K562 (cell line): ENCODE data around the gene USP43. TPM values are rescaled to one million over a fixed set of nuclear protein-coding genes. Genes with fewer than 3 reads are reported as not detected.
"Not testable (repeated sequence)": the region's sequence is repeated elsewhere in the genome, so short reads cannot be mapped to it uniquely, and the experiment has no call there.

ENCODE experiments used
- ATAC-seq: fragments of 200-7000 bp; cut with Tn5 transposase; 3 replicates; pipeline ENCODE4 v1.9.1; 2020; ENCODE audit warnings: moderate library complexity
- BruUV-seq: library from RNA; stranded (reverse); fragments of 400-500 nt; replicated peaks from 2 replicates; lab custom pipeline; 2021; lab: Mats Ljungman, UMichigan
- CTCF ChIA-PET: fragments of 300-600 bp; formaldehyde crosslinking; extraction: SDS; loops from one replicate; lab custom pipeline; 2021; ENCODE audit warnings: low intra/inter-chr PET ratio; lab: Yijun Ruan, JAX
- POLR2A ChIA-PET: fragments of 300-600, 350-650 bp; sonication (Branson Sonifier 250); formaldehyde crosslinking; extraction: SDS; loops from one replicate; lab custom pipeline; 2021; ENCODE audit warnings: antibody characterized with exemption, inconsistent platforms; lab: Yijun Ruan, JAX
- DNase-seq, 4 experiments: peaks; one replicate each; pipeline versions ENCODE4 v3.0.0 to v3.0.0-alpha.2; 2011 to 2018; ENCODE audit warnings: low spot score in 3 of 4, mixed read lengths in 3 of 4; ENCODE audit errors: extremely low read depth in 1 of 4
- FAIRE-seq: peaks from 2 replicates; lab custom pipeline; 2011; peaks lifted over from hg19 to GRCh38; lab: Jason Lieb, UNC
- H2AFZ ChIP-seq: 2 replicates; pipeline ENCODE4 v1.6.0; 2011; ENCODE audit warnings: low read depth, low read length, control low read depth, inconsistent platforms
- H3K27ac ChIP-seq: fragments of 200-600 bp; 3 replicates; pipeline ENCODE4 v1.8.0; 2011; ENCODE audit warnings: low read depth, mild to moderate bottlenecking, control low read depth, inconsistent platforms, low read length, moderate library complexity, mixed read lengths; ENCODE audit errors: extremely low read depth
- H3K27me3 ChIP-seq, 2 experiments: fragments of 300-600 bp in 1 of 2; 2 replicates in 1 of 2; 3 replicates in 1 of 2; pipeline versions ENCODE4 v1.6.0 to v1.8.0; 2011; ENCODE audit warnings: inconsistent platforms in 2 of 2, low read length in 2 of 2, mild to moderate bottlenecking in 1 of 2, mixed read lengths in 1 of 2, moderate library complexity in 1 of 2; ENCODE audit not compliant: control insufficient read depth in 2 of 2, insufficient read depth in 2 of 2
- H3K36me3 ChIP-seq: fragments of 300-600 bp; 3 replicates; pipeline ENCODE4 v1.8.0; 2011; ENCODE audit warnings: mild to moderate bottlenecking, low read length, inconsistent platforms; ENCODE audit not compliant: control insufficient read depth, insufficient read depth
- H3K4me1 ChIP-seq, 2 experiments: fragments of 200-600 bp in 1 of 2; replicated peaks in 1 of 2; 2 replicates in 1 of 2; 3 replicates in 1 of 2; pipeline versions ENCODE4 v1.5.1 to v1.8.0; 2011; ENCODE audit warnings: inconsistent platforms in 2 of 2, low read length in 2 of 2, mild to moderate bottlenecking in 1 of 2, mixed read lengths in 1 of 2, moderate library complexity in 1 of 2; ENCODE audit not compliant: control insufficient read depth in 2 of 2, insufficient read depth in 2 of 2
- H3K4me2 ChIP-seq: 2 replicates; pipeline ENCODE4 v1.6.1; 2011; ENCODE audit warnings: low read length, control low read depth, inconsistent platforms, mixed read lengths; ENCODE audit not compliant: insufficient read depth
- H3K4me3 ChIP-seq: fragments of 200-600 bp; sonication (generic), shearing (Covaris generic); 2 replicates; pipeline ENCODE4 v1.5.1; 2016; ENCODE audit warnings: control low read depth, inconsistent platforms
- H3K79me2 ChIP-seq: fragments of 200-600 bp; 3 replicates; pipeline ENCODE4 v1.8.0; 2011; ENCODE audit warnings: low read length, inconsistent platforms; ENCODE audit not compliant: control insufficient read depth, insufficient read depth
- H3K9ac ChIP-seq, 2 experiments: 2 replicates each; pipeline versions ENCODE4 v1.6.0 to v1.6.1; 2011; ENCODE audit warnings: low read depth in 2 of 2, low read length in 2 of 2, control low read depth in 1 of 2, inconsistent platforms in 1 of 2, mild to moderate bottlenecking in 1 of 2, mixed read lengths in 1 of 2; ENCODE audit not compliant: insufficient read depth in 1 of 2
- H3K9me1 ChIP-seq: one replicate; pipeline ENCODE4 v1.6.0; 2011; ENCODE audit warnings: inconsistent platforms, mild to moderate bottlenecking, low read length, moderate library complexity; ENCODE audit not compliant: control insufficient read depth, insufficient read depth
- H3K9me3 ChIP-seq: replicated peaks from 2 replicates; pipeline ENCODE4 v1.5.1; 2011; ENCODE audit warnings: low read depth, low read length, inconsistent platforms; ENCODE audit not compliant: control insufficient read depth, insufficient read depth
- H4K20me1 ChIP-seq: replicated peaks from 2 replicates; pipeline ENCODE4 v1.6.1; 2011; ENCODE audit warnings: low read length, inconsistent platforms, mixed read lengths; ENCODE audit not compliant: control insufficient read depth, insufficient read depth
- ATF7 ChIP-seq: fragments of 450-650 bp; IDR thresholded peaks from 2 replicates; pipeline ENCODE4 v1.7.1; 2014; ENCODE audit warnings: mild to moderate bottlenecking, moderate library complexity
- ZSCAN29 ChIP-seq: fragments of 450-650 bp; IDR thresholded peaks from 2 replicates; pipeline ENCODE4 v1.6.1; 2017
- WGBS: fragments of 100-300 bp; shearing (Covaris generic); methylation state at CpG from one replicate; pipeline ENCODE4 v1.1.6; 2016; ENCODE audit warnings: low coverage, mixed read lengths; ENCODE audit not compliant: insufficient coverage; ENCODE audit errors: missing lambda C conversion rate; 5-methylcytosine and 5-hydroxymethylcytosine counted together
- in situ Hi-C: fragments of 300-500 bp; cut with MboI; formaldehyde crosslinking; loops from 4 replicates; pipeline ENCODE4 v1.15.0; 2018; ENCODE audit warnings: inconsistent platforms, mixed read lengths
- intact Hi-C: fragments of 100-400 bp; cut with micrococcal nuclease; formaldehyde crosslinking; loops from 2 replicates; pipeline ENCODE4 v1.14.2; 2022
- polyA plus RNA-seq, 8 experiments: library from polyadenylated mRNA; depleted of rRNA in 4 of 8; stranded (reverse) in 5 of 8; unstranded in 3 of 8; fragments of >200 nt; fragmentation: Nextera tagmentation in 2 of 8; fragmentation: Illumina TruSeq in 1 of 8; extraction: Ambion mirVana in 2 of 8; extraction: Trizol in 1 of 8; gene quantifications; 2 replicates each; pipeline versions ENCODE4 v1.2.1 to v1.2.3, GENCODE V29; 2011 to 2014; ENCODE audit warnings: inconsistent platforms in 1 of 8, missing spikeins in 1 of 8
- total RNA-seq, 7 experiments: library from RNA; depleted of rRNA in 6 of 7; stranded (reverse); fragments of >200 nt in 6 of 7; fragmentation: Illumina TruSeq in 2 of 7; extraction: Trizol in 2 of 7; gene quantifications; 2 replicates each; pipeline versions ENCODE4 v1.2.1 to v1.2.3, GENCODE V29; 2011 to 2021; ENCODE audit warnings: low replicate concordance in 1 of 7
- TF ChIP-seq, protein P1 (sequence below), 2 experiments: fragments of 450-650 bp in 1 of 2; sonication (generic) in 1 of 2; formaldehyde crosslinking in 1 of 2; IDR thresholded peaks in 1 of 2; conservative IDR thresholded peaks in 1 of 2; 2 replicates each; pipeline versions ENCODE4 v1.6.1 to v1.8.1; 2016 to 2023; ENCODE audit warnings: mild to moderate bottlenecking in 2 of 2, moderate library complexity in 2 of 2, inconsistent platforms in 1 of 2, missing genetic modification reagents in 1 of 2

USP43 gene
- total and polyA plus RNA-seq, 9 of the 15 experiments (the other 6 are each of a cell fraction or from before 2014, with no cell fraction given): 0.01 to 0.18 (median 0.06) TPM; not detected in 1

DNA sequence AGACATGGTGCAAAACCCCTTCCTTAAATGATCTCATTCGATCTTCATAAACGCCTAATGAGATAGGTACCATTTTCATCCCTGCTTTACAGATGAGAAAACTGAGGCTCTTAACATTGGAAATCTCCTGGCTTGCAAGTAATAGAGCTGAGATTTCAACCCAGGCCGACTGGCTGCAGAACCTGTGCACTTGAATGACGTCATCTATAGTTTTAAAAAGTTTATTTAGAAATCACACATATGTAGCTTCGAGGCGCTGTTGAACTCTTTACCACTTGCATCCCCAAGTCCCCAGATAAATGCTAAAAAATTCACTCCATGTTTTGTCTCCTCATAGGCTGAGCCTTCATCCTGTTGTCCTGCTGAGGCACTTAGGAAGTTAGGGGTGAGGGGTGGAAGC is 38.9 kb upstream of the USP43 start:
- intact Hi-C loops (no loop called here), in situ Hi-C loops (no loop called here)
- Histone ChIP-seq H3K79me2 (no peaks in the 10 kb centered on the region), H3K36me3 (no peaks in the 10 kb centered on the region), H3K9me3 (no peaks in the 10 kb centered on the region), H3K4me3 (no peak overlapping the region), H4K20me1 (no peaks in the 10 kb centered on the region), H3K9me1 (no peaks in the 10 kb centered on the region), H3K4me1 (no peaks in the 10 kb centered on the region), H3K27ac (no peak overlapping the region), H2AFZ (no peak overlapping the region), H3K9ac (no peak overlapping the region), H3K4me2 (no peak overlapping the region), H3K27me3 (no peaks in the 10 kb centered on the region)
- no TSS peak for BruUV-seq
- no peak for ATAC-seq
- POLR2A ChIA-PET: interaction anchor here (0.8 kb wide), 1 partner anchor 14 kb away, joined by 3 read pairs; no protein-coding TSS in a partner anchor
- CTCF ChIA-PET: no interaction called here
- WGBS: 5% methylated on average over 6 of the region's 6 CpGs
- TF ChIP-seq, protein P1, sequence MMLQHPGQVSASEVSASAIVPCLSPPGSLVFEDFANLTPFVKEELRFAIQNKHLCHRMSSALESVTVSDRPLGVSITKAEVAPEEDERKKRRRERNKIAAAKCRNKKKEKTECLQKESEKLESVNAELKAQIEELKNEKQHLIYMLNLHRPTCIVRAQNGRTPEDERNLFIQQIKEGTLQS (IDR thresholded peaks at IDR 0.05): peak; percentile 65; the same call in 1 of the 2 replicates
- TF ChIP-seq, protein P1 (CRISPR knock-in tag; conservative IDR thresholded peaks at IDR 0.05): no peak
- TF ChIP-seq ZSCAN29: no peak
- TF ChIP-seq ATF7: peak; percentile 66
- FAIRE-seq: no peak
- DNase-seq: no peak

DNA sequence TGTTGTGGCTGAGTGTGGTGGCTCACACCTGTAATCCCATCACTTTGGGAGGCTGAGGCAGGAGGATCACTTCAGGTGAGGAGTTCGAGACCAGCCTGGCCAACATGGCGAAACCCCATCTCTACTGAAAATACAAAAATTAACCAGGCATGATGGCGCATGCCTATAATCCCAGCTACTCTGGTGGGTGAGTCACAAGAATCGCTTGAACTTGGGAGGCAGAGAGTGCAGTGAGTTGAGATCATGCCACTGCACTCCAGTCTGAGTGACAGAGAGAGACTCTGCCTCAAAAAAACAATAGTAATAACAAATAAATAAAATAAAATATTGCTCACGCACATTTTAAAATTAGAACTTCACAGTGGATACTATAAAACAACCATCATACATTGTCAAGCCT is 38.3 kb upstream of the USP43 start:
- H3K27ac ChIP-seq, ATAC-seq, CTCF ChIA-PET, H3K9ac ChIP-seq, H3K79me2 ChIP-seq, FAIRE-seq, H3K9me3 ChIP-seq, H3K4me3 ChIP-seq, H3K27me3 ChIP-seq, BruUV-seq, H3K36me3 ChIP-seq, H3K9me1 ChIP-seq, H3K4me1 ChIP-seq, H4K20me1 ChIP-seq, H3K4me2 ChIP-seq, DNase-seq, H2AFZ ChIP-seq, in situ Hi-C loops, intact Hi-C loops: not testable (repeated sequence)
- POLR2A ChIA-PET: interaction anchor here (0.8 kb wide), 1 partner anchor 14 kb away, joined by 3 read pairs; no protein-coding TSS in a partner anchor
- WGBS: 0% methylated on average over 5 of the region's 5 CpGs
